22Rv1 (cell line): ENCODE data around the gene FAM107B.

Experiments
- ZFX ChIP-seq: fragments of 450-650 bp; IDR thresholded peaks from 2 replicates; pipeline ENCODE4 v1.6.1; 2017; ENCODE audit warnings: antibody characterized with exemption, borderline replicate concordance
- TF ChIP-seq, protein P1 (sequence below): fragments of 450-650 bp; IDR thresholded peaks from 2 replicates; pipeline ENCODE4 v1.5.1; 2017; ENCODE audit warnings: mild to moderate bottlenecking

DNA sequence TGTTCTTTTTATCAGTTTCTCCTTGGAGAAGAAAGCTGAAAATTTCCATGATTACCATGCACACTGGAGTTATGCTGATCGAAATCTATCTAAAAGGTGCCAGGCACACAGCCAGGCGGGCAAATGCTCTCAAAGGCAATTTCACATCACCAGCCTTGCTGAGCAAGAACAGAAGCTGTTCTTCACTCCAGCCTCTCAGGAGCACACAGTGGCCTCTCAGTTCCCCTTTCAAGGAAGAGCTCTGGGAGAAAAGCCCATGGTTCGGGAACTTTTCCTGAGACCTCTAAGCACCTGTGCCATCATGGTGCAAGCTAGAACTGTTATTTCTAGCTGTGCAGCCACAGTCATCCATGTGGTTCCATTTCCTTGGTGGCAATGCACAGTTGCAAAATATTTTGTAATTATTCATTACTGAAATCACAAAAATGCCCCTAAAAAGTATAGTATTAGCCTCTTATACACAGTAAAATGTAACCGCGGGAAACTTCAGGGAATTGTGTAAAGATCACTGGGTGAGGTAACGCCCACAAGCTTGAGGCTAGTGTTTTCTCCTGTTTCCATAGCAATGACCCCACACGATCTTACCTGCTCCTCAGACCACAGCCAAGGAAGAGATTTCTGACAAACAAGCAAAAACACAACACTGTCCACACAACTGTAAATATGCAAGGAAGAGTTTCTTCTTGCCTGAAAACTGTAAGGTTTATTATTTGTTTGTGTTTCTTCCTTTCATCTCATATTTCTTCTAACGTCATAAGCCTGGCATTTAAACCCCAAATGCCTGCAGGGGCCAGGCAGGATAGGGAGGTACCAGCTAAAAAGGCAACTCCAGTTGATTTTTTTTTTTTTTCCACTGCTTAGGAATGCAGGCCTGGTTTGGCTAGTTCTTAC is 121.2 kb downstream of the FAM107B start:
- no peak for TF ChIP-seq ZFX
- TF ChIP-seq, protein P1, sequence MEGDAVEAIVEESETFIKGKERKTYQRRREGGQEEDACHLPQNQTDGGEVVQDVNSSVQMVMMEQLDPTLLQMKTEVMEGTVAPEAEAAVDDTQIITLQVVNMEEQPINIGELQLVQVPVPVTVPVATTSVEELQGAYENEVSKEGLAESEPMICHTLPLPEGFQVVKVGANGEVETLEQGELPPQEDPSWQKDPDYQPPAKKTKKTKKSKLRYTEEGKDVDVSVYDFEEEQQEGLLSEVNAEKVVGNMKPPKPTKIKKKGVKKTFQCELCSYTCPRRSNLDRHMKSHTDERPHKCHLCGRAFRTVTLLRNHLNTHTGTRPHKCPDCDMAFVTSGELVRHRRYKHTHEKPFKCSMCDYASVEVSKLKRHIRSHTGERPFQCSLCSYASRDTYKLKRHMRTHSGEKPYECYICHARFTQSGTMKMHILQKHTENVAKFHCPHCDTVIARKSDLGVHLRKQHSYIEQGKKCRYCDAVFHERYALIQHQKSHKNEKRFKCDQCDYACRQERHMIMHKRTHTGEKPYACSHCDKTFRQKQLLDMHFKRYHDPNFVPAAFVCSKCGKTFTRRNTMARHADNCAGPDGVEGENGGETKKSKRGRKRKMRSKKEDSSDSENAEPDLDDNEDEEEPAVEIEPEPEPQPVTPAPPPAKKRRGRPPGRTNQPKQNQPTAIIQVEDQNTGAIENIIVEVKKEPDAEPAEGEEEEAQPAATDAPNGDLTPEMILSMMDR: no peak
